Iris pigment epithelial cell (primary cell): ENCODE results near the gene ZNF629.
A peak's percentile ranks its signal among the peaks of the same experiment; 100 is the strongest.

Source experiments
- DNase-seq: peaks from one replicate; pipeline ENCODE4 v3.0.0-alpha.2; 2011; ENCODE audit warnings: low read depth

The ZNF629 gene

DNA sequence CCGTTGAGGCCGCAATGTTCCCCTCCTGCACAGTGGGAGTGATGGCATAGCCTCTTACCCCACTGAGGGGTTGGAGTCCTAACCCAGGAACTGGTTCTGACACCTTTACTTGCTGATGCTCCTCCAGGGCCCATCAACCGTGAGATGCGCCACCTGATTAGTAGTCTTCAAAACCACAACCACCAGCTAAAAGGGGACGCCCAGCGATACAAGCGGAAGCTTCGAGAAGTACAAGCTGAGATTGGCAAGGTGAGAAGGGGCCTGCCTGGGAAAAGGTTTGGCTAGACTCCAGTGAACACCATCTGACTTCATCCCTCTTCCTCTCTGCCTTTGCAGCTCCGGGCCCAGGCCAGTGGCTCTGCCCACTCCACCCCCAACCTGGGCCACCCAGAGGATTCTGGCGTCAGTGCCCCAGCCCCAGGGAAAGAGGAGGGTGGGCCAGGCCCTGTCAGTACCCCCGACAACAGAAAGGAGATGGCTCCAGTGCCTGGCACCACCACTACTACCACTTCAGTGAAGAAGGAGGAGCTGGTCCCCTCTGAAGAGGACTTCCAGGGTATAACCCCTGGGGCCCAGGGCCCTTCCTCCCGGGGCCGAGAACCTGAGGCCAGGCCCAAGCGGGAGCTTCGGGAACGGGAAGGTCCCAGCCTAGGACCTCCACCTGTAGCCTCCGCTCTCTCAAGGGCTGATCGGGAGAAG lies 19.1 kb downstream of the ZNF629 start:
- DNase-seq = no peak

DNA sequence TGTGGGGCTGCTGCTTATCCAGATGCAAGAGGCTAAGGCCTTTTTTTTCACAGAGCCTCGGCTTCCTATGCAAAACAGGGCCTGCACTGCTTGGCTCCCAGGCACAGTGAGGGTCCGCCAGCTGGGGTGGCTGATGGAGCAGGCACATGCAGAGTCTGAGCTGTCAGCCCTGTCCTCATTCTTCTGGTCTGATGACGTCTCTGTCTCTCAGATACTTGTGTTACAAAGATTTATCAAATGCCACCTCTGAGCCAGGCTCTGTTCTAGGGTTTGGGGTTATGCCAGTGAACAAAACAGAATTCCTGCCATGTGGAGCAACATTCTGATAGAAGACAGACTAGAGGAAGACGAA lies 20.1 kb downstream of the ZNF629 start:
- DNase-seq = no peak

DNA sequence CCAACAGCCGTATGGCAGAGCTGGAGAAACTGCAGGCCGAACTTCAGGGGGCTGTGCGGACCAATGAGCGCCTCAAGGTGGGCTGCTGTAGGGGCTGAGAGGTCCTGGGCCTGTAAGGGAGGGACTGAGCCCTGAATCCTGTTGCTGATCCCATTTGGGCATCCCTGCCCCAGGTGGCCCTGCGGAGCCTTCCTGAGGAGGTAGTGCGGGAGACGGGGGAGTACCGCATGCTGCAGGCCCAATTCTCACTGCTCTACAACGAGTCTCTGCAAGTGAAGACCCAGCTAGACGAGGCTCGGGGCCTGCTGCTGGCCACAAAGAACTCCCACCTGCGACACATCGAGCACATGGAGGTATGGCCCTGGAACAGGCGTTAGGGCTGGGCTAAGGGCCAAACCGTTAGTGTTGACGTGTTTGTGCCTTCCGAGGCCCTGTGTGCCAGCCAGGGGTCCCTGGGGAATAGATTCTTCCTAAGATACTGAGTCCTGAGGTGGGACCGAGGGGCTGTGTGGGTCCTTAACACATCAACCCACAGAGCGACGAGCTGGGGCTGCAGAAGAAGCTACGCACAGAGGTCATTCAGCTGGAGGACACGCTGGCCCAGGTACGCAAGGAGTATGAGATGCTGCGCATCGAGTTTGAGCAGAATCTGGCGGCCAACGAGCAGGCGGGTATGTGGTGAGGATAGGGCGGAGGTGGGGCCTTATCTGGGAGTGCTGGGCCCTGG lies 20.6 kb downstream of the ZNF629 start:
- no peak for DNase-seq

DNA sequence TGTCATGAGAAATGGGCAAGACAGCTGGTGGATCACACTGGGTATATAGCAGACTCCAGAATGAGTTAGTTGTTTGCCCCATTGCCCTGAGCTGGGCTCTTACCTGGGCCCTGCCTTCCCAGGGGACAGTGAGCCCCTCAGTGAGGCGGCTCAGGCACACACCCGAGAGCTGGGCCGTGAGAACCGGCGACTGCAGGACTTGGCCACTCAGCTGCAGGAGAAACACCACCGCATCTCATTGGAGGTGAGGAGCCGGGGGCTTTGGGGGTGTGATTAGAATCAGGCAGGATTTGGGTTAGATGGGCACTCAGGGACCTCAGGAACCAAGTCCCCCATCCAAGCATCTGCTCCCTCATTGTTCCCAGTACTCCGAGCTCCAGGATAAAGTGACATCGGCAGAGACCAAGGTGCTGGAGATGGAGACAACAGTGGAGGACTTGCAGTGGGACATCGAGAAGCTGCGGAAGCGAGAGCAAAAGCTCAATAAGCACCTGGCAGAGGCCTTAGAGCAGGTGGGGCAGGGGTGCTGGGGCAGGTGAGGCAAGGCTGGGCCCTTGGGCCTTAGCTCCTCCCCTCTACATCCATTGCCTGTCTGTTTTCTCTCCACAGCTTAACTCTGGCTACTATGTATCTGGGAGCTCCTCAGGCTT lies 22.1 kb downstream of the ZNF629 start:
- no peak for DNase-seq

DNA sequence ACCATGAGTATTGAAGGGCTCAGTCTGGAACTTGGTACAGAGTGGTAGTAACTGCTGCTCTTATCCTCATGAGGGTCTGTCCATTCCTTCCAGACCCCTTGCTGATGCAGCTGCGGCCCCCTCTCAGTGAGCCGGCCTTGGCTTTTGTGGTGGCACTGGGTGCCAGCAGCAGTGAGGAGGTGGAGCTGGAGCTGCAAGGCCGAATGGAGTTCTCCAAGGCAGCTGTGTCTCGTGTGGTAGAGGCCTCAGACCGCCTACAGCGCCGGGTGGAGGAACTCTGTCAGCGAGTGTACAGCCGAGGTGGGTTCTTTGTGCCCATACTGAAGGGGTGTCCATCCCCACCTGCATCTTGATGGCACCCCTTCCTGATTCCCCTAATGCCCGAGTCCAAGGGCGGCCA lies 22.9 kb downstream of the ZNF629 start:
- DNase-seq = no peak

DNA sequence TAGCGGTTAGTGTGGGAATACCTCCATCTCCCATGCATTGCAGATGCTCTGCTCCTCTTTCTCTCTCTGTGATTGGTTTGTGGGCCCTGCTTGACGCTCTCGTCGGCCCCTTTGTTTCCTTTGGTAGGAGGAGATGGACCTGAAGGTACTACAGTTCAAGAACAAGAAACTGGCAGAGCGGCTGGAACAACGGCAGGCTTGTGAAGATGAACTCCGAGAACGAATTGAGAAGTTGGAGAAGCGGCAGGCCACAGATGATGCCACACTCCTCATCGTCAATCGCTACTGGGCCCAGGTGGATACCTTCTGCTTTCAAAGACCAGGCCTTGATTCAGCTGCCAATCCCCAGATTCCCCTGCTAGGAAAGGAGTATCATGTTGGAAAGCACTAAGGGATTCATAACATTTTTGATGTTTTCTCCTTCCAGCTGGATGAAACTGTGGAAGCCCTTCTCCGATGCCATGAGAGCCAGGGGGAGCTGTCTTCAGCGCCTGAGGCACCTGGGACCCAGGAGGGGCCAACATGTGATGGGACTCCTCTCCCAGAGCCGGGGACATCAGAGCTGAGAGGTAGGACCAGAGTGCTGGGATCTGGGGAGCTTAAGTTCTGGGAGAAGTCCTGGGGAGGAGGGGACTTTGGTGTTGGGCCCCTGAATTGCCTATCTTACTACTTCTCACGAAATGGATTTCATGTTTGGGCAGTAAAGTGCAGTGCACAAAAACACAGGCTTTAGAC lies 23.8 kb downstream of the ZNF629 start:
- no peak for DNase-seq

DNA sequence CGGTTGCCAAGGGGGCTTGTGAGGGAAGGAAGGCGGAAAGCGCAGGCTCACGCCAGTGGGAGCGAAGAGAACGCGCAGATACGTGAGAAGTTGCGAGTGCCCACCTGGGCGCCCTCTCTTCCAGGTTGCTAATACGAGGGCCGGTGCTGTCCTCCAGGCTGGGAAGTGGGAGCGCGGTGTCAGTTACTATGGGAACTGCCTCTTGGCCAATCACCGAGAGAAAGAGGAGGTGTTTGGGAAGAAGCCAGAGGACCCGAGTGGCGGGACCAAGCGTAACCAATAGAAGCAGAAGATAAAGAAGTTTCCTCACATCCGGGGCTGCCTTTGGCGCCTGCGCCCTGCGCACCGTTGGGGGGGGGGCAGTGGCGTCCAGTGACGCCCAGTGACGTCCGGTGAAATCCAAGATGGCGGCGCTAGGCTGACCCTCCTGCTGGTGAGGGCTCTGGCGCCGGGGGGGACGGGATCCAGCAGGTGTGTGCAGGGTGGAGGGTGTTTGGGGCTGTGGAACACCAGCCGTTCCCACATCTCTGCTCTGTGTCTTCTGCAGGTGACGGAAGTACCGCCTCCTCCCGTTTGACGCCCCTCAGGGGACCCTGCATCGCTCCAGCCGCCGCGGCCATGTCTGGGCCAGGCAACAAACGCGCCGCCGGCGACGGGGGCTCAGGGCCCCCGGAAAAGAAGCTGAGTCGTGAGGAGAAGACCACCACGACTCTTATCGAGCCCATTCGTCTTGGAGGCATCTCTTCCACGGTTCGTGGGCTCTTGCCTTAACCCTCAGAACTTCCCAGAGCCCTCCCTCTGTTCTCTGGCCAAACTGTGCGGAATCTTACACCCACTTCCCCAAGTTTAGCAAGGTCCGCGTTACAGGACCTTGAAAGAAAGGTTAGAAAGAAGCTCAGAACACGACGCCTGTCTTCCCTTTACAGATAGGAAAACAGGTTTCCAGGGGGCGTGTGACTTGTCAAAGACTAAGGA lies 24.8 kb downstream of the ZNF629 start, which contains the start of the genes CFAP119 and RNF40:
Gene CFAP119 (minus strand): TSS at position 135 of the 975 bp plus-strand sequence. CDS start 314 bp downstream, outside the sequence.
Gene RNF40 (plus strand): TSS at position 395 of the 975 bp plus-strand sequence. CDS start 224 bp downstream, at position 619.
- peak; percentile 98 for DNase-seq

DNA sequence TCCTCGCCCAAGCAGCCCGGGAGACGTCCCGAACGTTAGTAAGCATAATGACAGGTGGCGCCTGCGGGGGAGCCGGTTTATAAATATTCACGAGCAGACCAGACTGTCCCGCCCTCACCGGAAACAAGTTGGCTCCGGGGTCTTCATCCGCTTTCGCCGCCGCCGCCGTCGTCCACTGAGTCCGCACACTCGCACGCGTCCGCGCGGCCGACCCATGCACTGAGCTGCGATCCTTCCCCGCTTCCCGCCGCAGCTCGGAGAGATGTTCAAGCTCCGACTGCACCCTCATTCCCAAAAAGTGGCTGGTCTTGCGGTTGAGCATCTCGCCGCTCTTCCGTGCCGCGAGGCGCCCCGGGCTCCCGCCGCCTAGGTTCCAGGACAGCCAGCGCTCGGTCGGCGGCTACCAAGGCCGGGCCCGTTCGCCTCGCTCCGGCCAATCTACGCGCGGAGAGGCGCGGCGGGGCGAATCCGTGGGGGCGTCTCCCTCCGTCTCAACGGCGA lies 25.5 kb downstream of the ZNF629 start:
- DNase-seq = peak; percentile 30

DNA sequence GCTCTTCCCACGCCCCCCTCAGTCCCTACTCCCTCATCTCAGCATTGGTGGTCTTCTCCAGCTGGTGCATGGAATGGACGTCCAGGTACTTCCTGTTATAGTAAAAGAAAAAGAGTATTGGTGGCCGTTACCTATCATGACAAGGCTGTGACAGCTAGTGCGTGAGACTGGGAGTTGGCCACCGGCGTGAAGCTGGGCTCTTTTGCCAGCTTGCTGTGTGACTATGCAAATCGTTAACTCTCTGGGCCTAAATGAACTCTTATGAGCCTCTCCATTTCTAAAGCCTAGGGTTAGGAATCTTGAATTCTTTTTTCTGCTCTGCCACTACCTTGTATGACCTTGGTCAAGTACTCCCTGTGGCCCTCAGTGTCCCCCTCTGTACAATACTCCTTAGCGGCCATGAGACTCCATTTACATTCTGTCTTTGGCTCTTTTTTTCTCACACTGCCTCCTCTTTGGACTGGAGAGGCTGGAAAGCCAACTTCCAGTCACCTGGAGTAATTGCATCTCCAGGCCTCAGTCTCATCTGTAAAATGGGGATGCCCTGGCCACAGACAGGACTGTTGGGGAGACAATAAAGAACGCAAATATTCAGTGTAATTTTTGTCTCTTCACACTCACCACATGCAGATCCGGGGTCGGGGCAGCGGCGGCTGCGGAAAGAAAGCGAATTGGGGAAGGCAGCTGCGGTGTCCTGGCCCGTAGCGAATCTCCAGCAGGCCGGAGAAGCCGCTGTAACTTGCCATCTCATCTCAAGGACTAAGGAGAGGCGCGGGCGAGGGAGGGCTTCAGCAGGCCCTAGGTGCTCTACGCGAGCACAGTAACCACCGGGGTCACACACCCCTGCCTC lies 26.2 kb downstream of the ZNF629 start:
- no peak for DNase-seq

DNA sequence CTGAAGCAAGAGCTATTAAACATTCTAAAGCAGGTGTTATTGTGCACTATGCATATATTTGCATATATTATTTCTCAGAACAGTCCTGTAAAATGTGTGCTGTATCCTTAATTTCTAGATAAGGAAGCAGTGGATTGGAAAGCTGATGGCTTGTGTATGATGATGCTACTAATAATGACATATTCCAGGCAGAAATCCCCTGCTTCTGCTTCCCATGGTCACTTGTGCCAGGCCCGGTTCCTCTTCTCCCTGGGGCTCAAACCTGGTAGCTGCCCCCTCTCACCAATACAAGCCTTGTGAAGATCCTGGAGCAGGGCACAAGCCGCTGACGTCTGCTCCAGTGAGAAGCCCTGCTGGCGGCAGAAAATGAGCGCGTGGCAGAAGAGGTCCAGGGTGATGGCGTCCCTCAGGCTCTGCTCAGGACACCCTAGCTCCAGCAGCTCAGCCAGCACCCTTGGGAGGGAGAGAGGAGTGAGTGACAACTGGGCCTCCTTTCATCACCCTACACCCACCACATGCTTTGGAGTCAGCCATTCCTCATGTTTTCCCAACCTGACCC lies 26.9 kb downstream of the ZNF629 start:
- DNase-seq = no peak

DNA sequence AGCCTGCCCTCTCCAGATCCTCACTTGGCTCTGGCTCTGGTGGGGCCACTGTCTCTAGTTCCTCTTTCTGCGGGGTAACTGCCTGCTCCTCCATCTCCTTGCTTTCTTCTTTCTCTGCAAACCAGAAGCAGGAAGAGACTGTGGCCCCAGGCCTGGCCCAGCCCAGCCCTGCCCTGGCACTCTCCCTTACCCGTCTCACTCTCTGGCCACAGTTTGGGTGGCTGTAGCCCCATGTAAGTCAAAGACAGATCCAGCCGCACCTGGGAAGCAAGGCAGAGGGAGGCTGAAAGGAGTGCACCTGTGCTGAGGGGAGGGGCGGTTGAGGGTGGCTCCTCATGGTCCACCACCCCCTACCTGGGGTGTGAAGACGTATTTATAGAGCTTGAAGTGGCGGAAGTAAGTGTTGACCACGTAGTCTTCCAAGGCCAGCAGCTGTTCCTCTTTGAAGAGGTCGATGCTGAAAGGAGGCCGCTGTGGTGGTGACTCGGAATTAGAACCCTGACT lies 28.0 kb downstream of the ZNF629 start:
- no peak for DNase-seq

DNA sequence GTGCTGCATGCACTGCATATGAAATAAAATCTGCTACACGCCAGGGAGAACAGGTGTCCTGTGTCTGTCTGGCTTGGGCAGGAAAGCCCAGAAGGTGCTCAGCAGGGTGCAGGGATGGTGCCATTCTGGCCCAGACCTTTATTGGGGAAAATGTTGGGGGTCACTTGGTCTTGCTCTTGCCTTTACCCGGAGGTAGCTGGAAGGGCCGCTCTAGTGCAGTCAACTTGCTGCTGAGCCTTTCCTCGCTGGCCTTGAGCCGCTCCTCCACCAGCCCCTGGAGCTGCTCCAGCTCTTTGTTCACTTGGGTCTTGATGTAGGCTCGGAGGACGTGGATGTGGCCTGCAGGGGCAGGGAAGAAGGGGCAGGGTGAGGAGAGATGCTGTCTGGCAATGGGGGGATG lies 29.7 kb downstream of the ZNF629 start:
- DNase-seq = no peak

DNA sequence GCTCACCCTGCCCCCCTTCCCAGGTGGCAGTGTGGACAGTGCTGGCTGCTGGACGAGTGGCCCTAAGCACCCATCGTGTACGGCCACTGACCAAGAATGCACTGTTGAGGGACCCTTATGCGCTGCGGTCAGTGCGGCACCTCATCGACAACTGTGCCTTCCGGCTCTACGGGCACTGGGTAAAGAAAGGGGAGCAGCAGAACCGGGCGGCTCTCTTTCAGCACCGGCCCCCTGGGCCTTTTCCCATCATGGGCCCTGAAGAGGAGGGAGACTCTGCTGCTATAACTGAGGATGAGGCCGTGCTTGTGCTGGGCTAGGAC lies 30.3 kb downstream of the ZNF629 start:
- no peak for DNase-seq

DNA sequence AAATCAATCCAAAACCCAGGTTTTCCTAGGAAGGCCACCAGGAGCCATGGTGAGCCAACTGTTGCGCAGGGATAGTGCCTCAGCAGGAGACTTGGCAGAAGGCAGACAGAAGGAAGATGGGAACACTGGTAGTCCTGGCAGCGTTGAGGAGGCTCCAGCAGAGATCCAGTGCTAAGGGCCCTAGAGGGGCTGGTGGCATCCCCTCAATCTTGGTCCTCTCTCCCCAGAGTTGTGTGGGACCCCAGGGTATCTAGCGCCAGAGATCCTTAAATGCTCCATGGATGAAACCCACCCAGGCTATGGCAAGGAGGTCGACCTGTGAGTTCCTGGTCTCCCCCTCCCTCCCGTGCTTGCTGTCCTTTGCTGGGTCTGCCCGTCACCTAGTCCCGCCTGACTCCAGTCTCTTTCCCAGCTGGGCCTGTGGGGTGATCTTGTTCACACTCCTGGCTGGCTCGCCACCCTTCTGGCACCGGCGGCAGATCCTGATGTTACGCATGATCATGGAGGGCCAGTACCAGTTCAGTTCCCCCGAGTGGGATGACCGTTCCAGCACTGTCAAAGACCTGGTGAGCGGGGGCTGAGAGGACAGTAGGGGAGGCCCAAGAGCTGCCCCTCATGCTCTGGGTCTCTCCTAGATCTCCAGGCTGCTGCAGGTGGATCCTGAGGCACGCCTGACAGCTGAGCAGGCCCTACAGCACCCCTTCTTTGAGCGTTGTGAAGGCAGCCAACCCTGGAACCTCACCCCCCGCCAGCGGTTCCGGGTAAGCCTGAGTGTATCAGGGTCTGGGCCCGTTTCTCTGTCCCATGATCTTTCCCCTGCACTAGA lies 30.8 kb downstream of the ZNF629 start:
- DNase-seq = no peak

DNA sequence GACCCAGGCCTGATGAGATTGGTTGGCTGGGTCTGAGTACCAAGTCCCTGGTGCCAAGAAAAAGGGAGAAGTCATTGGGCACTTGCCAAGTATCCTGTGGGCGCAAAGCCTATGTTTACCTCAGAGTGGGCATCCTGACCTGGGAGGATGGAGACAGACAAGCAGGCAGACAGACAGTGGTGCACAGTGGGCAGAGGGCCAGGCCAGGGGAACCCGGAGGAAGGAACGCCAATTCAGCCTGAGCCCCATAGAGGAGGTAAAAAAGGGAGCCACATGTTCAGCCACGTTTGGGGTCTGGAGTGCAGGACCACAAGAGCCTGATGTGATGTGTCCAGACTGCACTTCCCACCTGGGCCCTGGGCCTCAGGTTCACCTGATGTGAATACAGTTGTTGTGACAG lies 33.4 kb downstream of the ZNF629 start:
- no peak for DNase-seq

DNA sequence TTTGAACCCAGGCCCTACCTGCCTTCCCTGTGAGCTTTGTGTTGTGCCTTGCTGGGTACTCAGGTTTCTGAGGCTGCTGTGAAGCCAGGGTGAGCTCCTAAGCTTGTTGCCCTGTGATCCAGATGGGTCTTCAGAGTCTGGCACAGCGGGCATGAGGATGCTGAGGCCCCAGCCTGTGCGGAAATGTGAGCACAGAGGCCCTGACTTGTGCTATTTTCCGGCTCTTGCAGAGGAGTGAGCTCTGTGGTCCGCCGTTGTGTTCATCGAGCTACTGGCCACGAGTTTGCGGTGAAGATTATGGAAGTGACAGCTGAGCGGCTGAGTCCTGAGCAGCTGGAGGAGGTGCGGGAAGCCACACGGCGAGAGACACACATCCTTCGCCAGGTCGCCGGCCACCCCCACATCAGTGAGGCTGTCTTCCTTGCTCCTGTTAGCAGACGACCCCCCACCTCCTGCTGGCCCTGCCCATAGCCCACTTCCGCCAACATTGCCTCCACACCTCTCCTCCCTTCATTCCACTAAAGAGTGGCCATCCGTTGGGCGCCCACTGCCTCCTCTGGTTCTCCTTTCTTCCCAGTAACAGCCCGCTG lies 36.0 kb downstream of the ZNF629 start:
- no peak for DNase-seq

DNA sequence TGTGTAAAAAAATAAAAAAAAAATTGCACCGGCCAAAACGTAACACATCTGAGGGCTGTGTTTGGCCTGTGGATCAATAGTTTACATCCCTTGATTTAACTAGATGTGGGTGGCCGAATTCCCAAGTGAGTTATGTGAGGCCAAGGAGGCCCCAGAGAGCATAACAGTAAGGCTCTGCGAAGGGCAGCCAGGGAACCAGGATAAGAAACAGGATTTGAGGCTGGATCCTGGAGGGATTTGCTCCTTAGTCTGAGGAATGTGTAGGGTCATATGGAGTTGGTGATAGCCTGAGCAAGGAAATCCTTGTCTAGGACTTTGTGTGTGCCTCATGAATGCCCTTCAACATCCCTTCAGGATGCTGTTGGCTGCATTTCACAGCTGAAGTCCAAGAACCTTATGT lies 36.8 kb downstream of the ZNF629 start:
- DNase-seq = no peak
